CD4-positive, alpha-beta T cell treated with Interleukin-12 subunit alpha and Interleukin-12 subunit beta, for 1 hour (primary cell): ENCODE results near the gene POU2AF1.
"Not testable (repeated sequence)": the region's sequence is repeated elsewhere in the genome, so short reads cannot be mapped to it uniquely, and the experiment has no call there.

Source experiments
- DNase-seq: peaks from one replicate; pipeline ENCODE4 v3.0.0-alpha.2; 2020

Gene POU2AF1

GRCh38 chr11:111408789-111409727, 30.0 kb upstream of the POU2AF1 start:
- no peak for DNase-seq

DNA sequence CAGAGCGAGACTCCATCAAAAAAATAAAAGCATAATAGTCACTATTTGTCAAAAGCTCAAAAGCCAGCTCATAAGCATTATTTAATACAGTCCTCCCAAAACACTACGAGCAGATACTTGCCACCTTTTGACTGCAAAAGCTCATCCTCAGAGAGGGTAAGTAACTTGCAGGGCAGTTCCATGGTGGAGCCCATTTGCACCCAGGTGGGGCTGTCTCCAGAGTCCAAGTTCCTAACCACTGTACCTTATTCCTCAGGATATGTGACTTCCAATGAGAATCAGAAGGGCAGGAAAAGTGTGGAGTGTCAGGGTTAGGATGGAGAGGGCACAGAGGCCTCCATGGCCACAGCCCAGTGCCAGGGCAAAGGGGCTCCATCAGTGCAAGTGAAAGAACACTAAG, 28.6 kb upstream of the POU2AF1 start:
- no peak for DNase-seq

GRCh38 chr11:111406589-111406988, 27.5 kb upstream of the POU2AF1 start:
- DNase-seq: no peak

GRCh38 chr11:111406091-111406490, 27.0 kb upstream of the POU2AF1 start:
- no peak for DNase-seq

GRCh38 chr11:111405551-111405950, 26.5 kb upstream of the POU2AF1 start:
- no peak for DNase-seq

DNA sequence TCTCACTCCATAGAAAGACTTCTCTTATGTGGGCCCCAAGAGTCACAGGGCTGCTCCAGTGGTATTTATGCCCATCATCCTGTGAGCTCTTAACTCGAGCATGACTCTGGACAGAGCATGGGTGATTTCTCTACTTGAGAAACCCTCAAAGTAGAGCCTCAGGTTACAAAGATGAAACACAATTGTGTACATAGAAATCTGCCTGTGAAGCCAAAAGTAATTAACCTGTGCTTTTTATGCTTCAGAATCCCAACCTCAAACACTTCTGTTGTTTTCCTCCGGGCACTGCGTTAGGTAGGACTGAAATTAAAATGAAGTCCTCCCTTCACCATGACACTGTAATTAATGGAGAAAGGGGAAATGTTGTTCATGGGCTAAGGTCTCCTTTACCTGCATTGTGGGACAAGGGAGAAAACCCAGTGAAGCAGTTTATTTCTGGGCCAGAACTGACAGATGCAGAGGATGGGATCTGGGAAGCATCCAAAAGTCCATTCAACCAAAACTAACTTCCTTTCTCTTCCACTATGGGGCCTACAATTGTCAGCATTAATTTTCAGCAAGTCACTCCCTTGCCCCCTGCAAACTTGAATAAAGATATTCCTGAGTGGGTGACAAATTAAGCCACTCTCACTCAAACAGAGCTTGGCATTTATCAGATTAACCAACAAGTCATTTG, 24.1 kb upstream of the POU2AF1 start:
- no peak for DNase-seq

- DNase-seq: no peak
These were observed 23.3 kb upstream of the POU2AF1 start for GRCh38 chr11:111402411-111402810.

DNA sequence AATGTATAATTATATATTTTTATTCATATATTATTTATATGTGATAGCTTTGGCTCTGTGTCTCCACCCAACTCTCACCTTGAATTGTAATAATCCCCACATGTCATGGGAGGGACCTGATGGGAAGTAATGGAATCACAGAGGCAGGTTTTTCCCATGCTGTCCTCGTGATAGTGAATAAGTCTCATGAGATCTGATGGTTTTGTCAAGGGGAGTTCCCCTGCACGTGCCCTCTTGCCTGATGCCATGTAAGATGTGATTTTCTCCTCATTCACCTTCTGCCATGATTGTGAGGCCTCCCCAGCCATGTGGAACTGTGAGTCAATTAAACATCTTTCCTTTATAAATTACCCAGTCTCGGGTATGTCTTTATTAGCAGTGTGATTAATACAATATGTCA, 22.9 kb upstream of the POU2AF1 start:
- not testable (repeated sequence) for DNase-seq

GRCh38 chr11:111400595-111400994, 21.5 kb upstream of the POU2AF1 start:
- no peak for DNase-seq

- no peak for DNase-seq
These were observed 20.3 kb upstream of the POU2AF1 start for GRCh38 chr11:111399187-111400031.

- no peak for DNase-seq
These were observed 18.0 kb upstream of the POU2AF1 start for GRCh38 chr11:111397034-111397433.

GRCh38 chr11:111395749-111396148, 16.7 kb upstream of the POU2AF1 start:
- DNase-seq: no peak

DNA sequence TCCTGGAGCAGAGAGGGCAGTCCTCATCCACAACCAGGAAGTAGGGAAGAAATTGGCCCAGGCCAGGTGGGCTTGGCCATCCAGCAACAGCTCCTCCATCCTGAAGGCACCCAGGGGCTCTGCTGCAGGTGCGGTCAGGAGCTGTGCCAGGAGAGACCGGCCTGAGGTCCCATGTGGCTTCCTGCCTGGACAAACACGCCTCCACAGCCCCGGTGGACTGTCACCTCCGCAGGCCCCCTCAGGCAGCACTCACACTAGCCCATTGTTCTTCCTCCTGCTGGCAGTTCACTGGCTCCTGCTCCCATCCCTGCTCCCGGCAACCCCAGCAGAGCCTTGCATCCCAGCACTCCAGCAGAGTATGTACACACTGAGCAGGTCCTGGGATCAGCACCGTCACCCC, 16.0 kb upstream of the POU2AF1 start:
- DNase-seq: no peak

- DNase-seq: not testable (repeated sequence)
These were observed 15.1 kb upstream of the POU2AF1 start for GRCh38 chr11:111394147-111394546.

- DNase-seq: no peak
These were observed 14.5 kb upstream of the POU2AF1 start for GRCh38 chr11:111393585-111393984.

DNA sequence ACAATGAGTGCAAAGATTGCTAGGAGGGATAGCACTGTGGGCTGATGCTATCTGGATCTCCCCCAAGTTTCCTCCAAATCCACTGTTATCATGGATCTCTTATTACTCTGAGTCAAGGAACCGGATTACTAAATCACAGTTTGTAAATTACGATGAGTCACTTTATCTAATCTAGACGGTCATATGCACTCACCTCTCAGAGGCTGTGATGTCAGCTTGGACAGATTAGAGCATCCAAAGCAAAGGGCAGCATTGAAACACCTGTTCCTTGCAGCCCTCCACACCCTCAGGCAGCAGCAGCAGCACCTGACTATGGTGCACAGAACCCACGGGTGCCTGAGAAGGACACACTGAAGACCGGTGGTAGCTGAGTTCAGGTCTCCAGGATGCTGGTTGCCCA, 14.0 kb upstream of the POU2AF1 start:
- DNase-seq: no peak

- DNase-seq: no peak
These were observed 13.5 kb upstream of the POU2AF1 start for GRCh38 chr11:111392552-111392951.

DNA sequence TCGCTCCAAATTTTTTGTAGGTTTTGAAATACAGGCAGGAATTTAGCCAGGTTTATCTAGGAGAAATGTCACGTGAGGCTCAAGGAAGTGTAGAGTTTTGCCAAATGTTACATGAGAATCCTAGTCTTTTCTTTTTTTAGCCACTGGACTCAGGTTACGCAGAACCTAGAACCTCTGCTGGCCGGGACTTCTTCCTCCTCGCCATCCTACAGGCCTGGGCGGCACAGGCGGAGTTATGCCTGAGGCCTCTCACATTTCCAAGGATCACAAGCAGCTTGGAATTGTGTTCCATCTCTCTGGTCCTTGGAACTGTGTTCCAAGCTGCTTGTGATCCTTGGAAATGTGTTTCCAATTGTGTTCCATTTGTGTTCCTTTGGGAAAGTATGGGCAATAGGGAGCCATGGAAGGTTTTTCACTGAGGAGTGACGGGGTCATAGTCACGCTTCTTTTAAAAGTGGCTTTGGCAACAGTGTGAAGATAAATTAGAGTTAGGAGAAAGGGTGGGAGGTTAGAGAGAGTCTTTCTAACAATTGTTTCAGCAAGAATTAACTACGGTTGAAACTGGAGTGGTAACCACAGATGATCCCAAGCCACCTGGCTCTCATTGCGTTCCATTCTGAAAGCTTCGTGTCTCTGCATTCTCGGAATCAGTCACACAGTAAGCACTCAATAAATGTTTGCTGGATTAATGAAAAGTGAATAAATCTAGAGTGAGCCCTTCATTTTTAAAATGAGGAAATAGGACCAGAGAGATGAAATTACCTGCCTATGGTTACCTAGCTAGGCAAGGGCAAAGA, 12.5 kb upstream of the POU2AF1 start:
- no peak for DNase-seq

- no peak for DNase-seq
These were observed 9.8 kb upstream of the POU2AF1 start for GRCh38 chr11:111388842-111389241.

GRCh38 chr11:111388420-111388819, 9.3 kb upstream of the POU2AF1 start:
- no peak for DNase-seq

GRCh38 chr11:111387363-111387762, 8.3 kb upstream of the POU2AF1 start:
- no peak for DNase-seq

DNA sequence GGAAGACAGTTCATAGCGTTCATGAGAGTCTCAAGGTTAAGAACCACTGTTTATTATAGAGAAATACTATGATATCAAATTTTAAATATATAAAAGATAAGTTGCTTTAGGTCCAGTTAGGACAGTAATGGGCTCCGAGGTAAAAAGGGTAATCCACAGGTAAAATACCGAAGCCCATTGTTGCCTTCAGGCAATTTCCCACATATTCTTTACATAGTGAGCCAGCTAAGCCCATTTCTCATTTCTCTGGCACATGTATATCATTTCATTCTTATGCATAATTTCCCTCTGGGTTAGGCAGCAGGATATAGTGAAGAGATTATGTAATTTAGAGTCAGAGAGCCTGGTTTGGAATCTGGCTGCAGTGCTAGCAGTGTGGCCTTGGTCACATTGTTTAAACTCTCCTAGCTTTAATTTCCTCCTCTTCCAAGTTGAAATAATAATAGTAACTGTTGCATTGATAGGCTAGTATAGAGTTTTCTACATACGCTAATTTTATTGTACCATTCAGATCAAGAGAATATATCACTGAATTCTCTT, 7.6 kb upstream of the POU2AF1 start:
- no peak for DNase-seq
